Activated CD4-positive, alpha-beta T cell treated with anti-CD3 and anti-CD28 coated beads for 1 hour (primary cell): Measurements from ENCODE around the gene COL8A2.

Source experiments
- DNase-seq: peaks from one replicate; pipeline ENCODE4 v3.0.0-alpha.2; 2020

COL8A2 gene

GRCh38 chr1:36087233-36088123 is 37.5 kb downstream of the COL8A2 start:
- DNase-seq: no peak

GRCh38 chr1:36086529-36087232 is 38.3 kb downstream of the COL8A2 start:
- DNase-seq: no peak

GRCh38 chr1:36085686-36086526 is 39.1 kb downstream of the COL8A2 start:
- no peak for DNase-seq

GRCh38 chr1:36085126-36085525 is 39.9 kb downstream of the COL8A2 start:
- no peak for DNase-seq

DNA sequence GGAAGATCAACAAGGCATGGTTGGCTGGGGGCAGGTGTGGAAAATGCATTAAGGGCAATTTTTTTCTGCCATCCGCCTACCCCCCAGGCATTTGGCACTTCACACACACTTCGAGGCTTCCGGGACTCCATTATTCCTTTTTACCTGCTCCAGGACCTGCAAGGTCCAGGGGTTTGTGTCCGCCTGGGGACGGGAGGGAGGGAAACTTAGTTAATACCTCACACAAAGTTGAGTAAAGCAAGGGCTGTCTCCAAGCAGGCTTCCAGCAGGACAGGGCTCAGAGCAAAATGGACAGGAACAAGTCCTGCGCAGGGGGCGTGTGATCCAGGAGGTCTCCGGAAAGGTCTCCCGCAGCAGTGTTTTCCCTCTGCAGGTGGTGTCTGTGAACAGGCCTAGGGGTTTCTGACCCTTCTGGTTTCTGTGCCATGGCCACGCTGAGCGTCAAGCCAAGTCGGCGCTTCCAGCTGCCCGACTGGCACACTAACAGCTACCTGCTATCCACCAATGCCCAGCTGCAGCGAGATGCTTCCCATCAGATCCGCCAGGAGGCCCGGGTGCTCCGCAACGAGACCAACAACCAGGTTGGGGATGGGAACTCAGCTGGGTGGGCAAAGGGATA is 40.4 kb downstream of the COL8A2 start:
- no peak for DNase-seq

DNA sequence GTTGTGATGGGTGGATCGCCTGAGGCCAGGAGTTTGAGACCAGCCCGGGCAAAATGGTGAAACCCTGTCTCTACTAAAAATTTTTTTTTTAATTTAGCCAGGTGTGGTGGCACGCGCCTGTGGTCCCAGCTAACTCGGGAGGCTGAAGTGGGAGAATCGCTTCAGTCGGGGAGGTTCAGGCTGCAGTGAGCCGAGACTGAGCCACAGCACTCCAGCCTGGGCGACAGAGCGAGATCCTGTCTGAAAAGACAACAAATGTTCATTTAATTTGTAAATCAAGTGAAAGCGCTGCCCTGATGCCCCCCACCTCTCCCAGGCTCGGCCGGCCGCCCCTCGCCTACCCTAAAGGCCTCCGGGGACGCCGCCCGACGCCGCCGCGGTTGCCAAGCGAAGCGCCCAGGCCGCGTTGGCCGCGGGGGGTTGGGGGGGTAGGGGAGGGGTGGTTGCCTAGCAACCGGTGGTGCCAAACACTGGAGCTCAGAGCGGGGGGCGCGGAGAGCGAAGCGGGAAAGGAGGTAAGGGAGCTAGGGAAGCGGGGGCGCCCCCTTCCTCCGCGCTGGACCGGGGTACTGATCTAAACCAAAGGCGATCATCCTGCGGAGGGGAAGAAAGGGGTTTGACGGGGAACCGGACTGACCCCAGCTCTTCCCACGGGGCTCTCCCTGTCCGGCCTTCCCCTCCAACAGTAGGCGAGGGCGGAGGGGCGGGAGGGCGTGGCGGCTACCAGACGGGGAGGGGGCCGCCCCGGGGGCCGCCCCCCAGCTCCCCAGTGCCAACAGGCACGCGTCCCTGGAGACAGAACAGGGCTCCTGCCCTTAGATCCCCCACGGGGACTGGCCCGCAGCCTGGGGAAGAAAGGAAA is 41.2 kb downstream of the COL8A2 start, which contains the start of gene TEKT2:
Gene TEKT2, plus strand, starts transcription at position 460 of the 862 bp plus-strand sequence. CDS start 828 bp downstream, outside the sequence.
- DNase-seq: no peak

- DNase-seq: no peak
Observed at GRCh38 chr1:36083219-36083618, 41.8 kb downstream of the COL8A2 start.

GRCh38 chr1:36081926-36082485 is 43.0 kb downstream of the COL8A2 start:
- DNase-seq: no peak

DNA sequence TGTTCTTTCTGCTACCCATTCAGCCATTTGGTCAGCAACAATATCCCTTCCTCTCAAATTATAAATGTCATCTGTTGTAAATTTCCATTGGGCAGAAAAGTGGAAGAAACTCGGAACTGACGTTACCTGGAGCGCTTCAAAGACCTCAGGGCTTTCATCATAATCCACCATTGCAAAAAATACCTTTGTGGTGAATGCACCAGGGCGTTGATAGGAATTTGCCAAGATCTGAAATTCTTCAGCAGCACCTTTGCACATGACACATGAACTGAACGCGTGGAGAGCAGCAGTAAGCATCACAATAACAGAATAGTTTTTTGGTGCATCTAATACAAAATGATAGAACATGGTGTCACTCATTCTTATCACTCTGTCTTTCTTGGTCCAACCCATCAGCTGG is 44.2 kb downstream of the COL8A2 start:
- no peak for DNase-seq

- DNase-seq: no peak
Observed at GRCh38 chr1:36080236-36080635, 44.8 kb downstream of the COL8A2 start.

DNA sequence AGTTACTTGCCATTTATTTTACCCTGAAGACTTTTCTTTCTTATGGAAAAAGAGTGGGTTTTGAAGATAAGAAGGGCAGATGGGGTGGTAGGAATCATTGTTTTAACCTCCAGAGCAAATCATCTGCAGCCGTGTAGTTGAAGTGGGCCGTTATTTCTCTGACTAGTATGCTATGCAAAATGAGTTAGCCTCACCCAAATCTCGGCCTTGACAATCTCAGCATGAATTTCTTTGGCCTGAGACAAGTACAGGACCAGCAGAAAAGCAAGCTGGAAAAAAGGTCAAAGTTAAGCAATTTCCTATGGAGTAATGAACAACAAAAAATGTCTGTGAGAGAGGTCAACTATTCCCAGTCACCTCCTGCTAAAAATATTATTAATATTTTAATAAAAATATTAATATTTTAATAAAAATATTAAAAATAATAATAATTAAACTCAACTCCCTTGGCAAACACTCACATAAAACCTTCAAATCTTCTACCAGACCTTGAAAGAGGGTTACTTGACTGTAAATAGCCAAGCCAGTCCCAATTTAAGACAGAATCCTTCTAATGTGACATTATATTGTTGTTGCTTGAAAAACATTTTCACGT is 47.9 kb downstream of the COL8A2 start:
- no peak for DNase-seq

DNA sequence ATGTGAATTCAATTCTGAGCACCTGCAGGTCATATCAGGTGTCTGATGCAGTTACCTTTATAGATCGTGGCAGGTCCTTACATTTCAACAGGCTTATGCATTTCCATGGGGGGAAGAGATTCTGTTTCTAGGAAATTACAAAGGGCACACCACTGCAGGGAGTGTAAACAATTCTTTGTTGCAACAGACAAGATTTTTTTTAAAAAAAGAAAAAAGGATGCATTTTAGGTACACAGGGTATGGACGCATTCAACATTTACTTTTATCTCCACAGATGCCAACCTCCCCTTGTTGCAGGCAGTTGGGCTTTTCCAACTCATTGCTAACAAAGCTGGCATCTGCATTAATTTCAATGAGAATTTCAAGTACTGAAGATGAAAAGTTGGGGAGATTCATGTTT is 54.7 kb downstream of the COL8A2 start:
- DNase-seq: no peak

DNA sequence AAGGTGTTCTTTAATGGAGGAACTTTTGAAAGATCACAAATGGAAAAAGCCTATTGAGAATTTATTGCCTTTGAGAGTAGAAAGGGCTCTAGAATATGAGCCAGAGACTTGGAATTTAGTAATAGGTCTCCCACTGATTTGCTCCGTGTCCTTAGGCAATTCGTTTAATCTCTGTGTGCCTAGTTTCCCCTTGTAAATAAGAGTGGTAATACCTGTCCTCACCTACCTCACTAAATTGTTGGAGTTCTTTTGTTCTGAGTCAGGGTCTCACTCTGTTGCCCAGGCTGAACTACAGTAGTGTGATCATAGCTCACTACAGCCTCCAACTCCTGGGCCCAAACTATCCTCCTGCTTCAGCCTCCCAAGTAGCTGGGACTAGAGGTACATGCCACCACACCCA is 56.2 kb downstream of the COL8A2 start:
- no peak for DNase-seq

DNA sequence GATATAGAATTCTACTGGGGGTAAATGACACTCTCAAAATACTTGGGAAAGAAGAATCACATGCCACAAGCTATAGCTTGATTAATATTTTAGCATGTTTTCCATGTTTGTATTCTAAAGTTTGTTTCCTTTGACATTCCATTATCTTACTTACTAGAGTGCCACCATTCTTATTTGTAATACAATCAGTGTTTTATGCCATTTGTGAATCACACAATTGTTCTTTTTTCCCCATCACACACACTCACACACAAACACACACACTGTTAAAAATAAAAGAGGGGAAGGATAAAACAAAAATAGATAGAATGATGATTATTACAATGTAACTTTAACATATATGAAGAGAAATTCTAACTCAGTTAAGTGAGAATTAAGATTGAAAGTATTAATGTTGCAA is 57.2 kb downstream of the COL8A2 start:
- no peak for DNase-seq

GRCh38 chr1:36062315-36062714 is 62.7 kb downstream of the COL8A2 start:
- DNase-seq: no peak

- DNase-seq: no peak
Observed at GRCh38 chr1:36055706-36056105, 69.3 kb downstream of the COL8A2 start.

- no peak for DNase-seq
Observed at GRCh38 chr1:36053978-36054377, 71.0 kb downstream of the COL8A2 start.

DNA sequence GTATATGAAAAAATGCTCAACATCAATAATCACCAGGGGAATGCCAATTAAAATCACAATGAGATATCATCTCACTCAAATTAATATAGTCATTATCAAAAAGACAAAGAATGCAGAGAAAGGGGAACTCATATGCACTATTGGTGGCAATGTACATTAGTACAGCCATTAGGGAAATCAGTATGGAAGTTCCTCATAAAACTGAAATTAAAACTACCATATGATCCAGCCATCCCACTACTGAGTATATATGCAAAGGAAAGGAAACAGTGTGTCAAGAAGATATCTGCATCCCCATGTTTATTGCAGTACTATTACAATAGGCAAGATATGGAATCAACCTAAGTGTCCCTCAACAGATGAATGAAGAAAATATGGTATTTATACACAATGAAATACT is 73.2 kb downstream of the COL8A2 start:
- no peak for DNase-seq
